Activated B cell treated with CpG ODN at 0.5 μM for 24 hours (primary cell): ENCODE measurements around the gene PXMP2. TPM values are rescaled to one million over a fixed set of nuclear protein-coding genes. Genes with fewer than 3 reads are reported as not detected.

ENCODE experiments used
- ATAC-seq: fragments of 200-7000 bp; cut with Tn5 transposase; one replicate; pipeline ENCODE4 v1.10.0; 2021; ENCODE audit warnings: low read depth, mild to moderate bottlenecking, moderate library complexity
- CTCF ChIA-PET: fragments of 350-600 bp; sonication (Branson Sonifier 250); formaldehyde crosslinking; loops from one replicate; lab custom pipeline; 2021; ENCODE audit warnings: antibody characterized with exemption; lab: Charles Lee
- POLR2A ChIA-PET: fragments of 350-600 bp; sonication (Branson Sonifier 250); formaldehyde crosslinking; loops from one replicate; lab custom pipeline; 2021; ENCODE audit warnings: antibody characterized with exemption; lab: Charles Lee
- DNase-seq: peaks from one replicate; pipeline ENCODE4 v3.0.0; 2022
- H3K27ac Mint-ChIP-seq: one replicate; pipeline ENCODE4 v1.8.0; 2020; ENCODE audit warnings: mixed read lengths
- H3K27me3 Mint-ChIP-seq: one replicate; pipeline ENCODE4 v1.8.0; 2021; ENCODE audit warnings: mixed read lengths
- H3K36me3 Mint-ChIP-seq: one replicate; pipeline ENCODE4 v1.8.0; 2021; ENCODE audit warnings: low read depth, mixed read lengths
- H3K4me1 Mint-ChIP-seq: one replicate; pipeline ENCODE4 v1.8.0; 2021; ENCODE audit warnings: mixed read lengths
- H3K4me3 Mint-ChIP-seq: one replicate; pipeline ENCODE4 v1.8.0; 2020; ENCODE audit warnings: mild to moderate bottlenecking, mixed read lengths
- H3K9me3 Mint-ChIP-seq: one replicate; pipeline ENCODE4 v1.8.0; 2020; ENCODE audit warnings: mixed read lengths
- CTCF ChIP-seq: fragments of 200-600 bp; IDR thresholded peaks from one replicate; pipeline ENCODE4 v1.8.0; 2022; ENCODE audit warnings: antibody characterized with exemption, mild to moderate bottlenecking
- intact Hi-C: fragments of 100-400 bp; cut with micrococcal nuclease; formaldehyde crosslinking; loops from one replicate; pipeline ENCODE4 v1.15.1; 2024
- total RNA-seq: library from RNA; stranded (reverse); gene quantifications from 2 replicates; pipeline ENCODE4 v1.2.3, GENCODE V29; 2022

The PXMP2 gene
- total RNA-seq, 1 donor from 2014 or later, result 7.7 TPM

- intact Hi-C loops, result no loop called here
- ATAC-seq (no peak), DNase-seq (no peak)
- no peak for TF ChIP-seq CTCF
- no peaks in the 10 kb centered on the region for H3K4me1 Mint-ChIP-seq
- peaks cover 79% of the 10 kb centered on the region for H3K36me3 Mint-ChIP-seq
- ChIA-PET POLR2A (no interaction called here), CTCF (no interaction called here)
- H3K4me3 Mint-ChIP-seq, result no peak overlapping the region
- H3K9me3 Mint-ChIP-seq, result no peaks in the 10 kb centered on the region
- no peak overlapping the region for H3K27ac Mint-ChIP-seq
- no peaks in the 10 kb centered on the region for H3K27me3 Mint-ChIP-seq
Measured at GRCh38 chr12:132668191-132669088, 18.9 kb upstream of the PXMP2 start.

GRCh38 chr12:132669166-132669879, 18.1 kb upstream of the PXMP2 start:
- POLR2A ChIA-PET, result no interaction called here
- CTCF ChIA-PET, result no interaction called here
- no peaks in the 10 kb centered on the region for H3K9me3 Mint-ChIP-seq
- DNase-seq (no peak), ATAC-seq (no peak)
- intact Hi-C loops, result no loop called here
- peaks cover 78% of the 10 kb centered on the region for H3K36me3 Mint-ChIP-seq
- H3K27ac Mint-ChIP-seq, result no peak overlapping the region
- H3K27me3 Mint-ChIP-seq, result no peaks in the 10 kb centered on the region
- no peaks in the 10 kb centered on the region for H3K4me1 Mint-ChIP-seq
- TF ChIP-seq CTCF, result no peak
- H3K4me3 Mint-ChIP-seq, result no peak overlapping the region

GRCh38 chr12:132672116-132672515, 15.3 kb upstream of the PXMP2 start:
- ATAC-seq (no peak), DNase-seq (no peak)
- intact Hi-C loops, result no loop called here
- POLR2A ChIA-PET, result no interaction called here
- H3K27ac Mint-ChIP-seq, result no peak overlapping the region
- TF ChIP-seq CTCF, result no peak
- H3K9me3 Mint-ChIP-seq, result no peaks in the 10 kb centered on the region
- no peaks in the 10 kb centered on the region for H3K27me3 Mint-ChIP-seq
- no peak overlapping the region for H3K4me3 Mint-ChIP-seq
- CTCF ChIA-PET, result no interaction called here
- H3K36me3 Mint-ChIP-seq, result peaks cover 77% of the 10 kb centered on the region
- no peaks in the 10 kb centered on the region for H3K4me1 Mint-ChIP-seq

GRCh38 chr12:132672678-132673077, 14.7 kb upstream of the PXMP2 start:
- no peak overlapping the region for H3K4me3 Mint-ChIP-seq
- intact Hi-C loops, result no loop called here
- ChIA-PET CTCF (no interaction called here), POLR2A (no interaction called here)
- TF ChIP-seq CTCF, result no peak
- H3K4me1 Mint-ChIP-seq, result no peaks in the 10 kb centered on the region
- DNase-seq, result no peak
- H3K27ac Mint-ChIP-seq, result no peak overlapping the region
- H3K27me3 Mint-ChIP-seq, result no peaks in the 10 kb centered on the region
- H3K36me3 Mint-ChIP-seq, result peaks cover 77% of the 10 kb centered on the region
- H3K9me3 Mint-ChIP-seq, result no peaks in the 10 kb centered on the region
- ATAC-seq, result no peak
